Measurements from ENCODE around the gene TUBGCP2.

The TUBGCP2 gene

GRCh38 chr10:133328358-133329343 is 20.0 kb upstream of the TUBGCP2 start:
- H3K4me3 ChIP-seq (ENCODE audit: low read depth, low read length), result no peak overlapping the region
- no peak for DNase-seq (ENCODE audit: low read depth)
- in situ Hi-C loops (cut with HindIII; ENCODE audit: low sequenced_read_pairs), result no loop called here
- TF ChIP-seq CTCF (IDR thresholded peaks at IDR 0.05; ENCODE audit: low read depth, low read length, missing control alignments), result no peak

GRCh38 chr10:133327651-133328357 is 19.1 kb upstream of the TUBGCP2 start:
- TF ChIP-seq CTCF (IDR thresholded peaks at IDR 0.05; ENCODE audit: low read depth, low read length, missing control alignments), result no peak
- no peak for DNase-seq (ENCODE audit: low read depth)
- in situ Hi-C loops (cut with HindIII; ENCODE audit: low sequenced_read_pairs), result no loop called here
- no peak overlapping the region for H3K4me3 ChIP-seq (ENCODE audit: low read depth, low read length)

GRCh38 chr10:133326745-133327650 is 18.3 kb upstream of the TUBGCP2 start:
- DNase-seq (ENCODE audit: low read depth), result no peak

GRCh38 chr10:133326223-133326551 is 17.5 kb upstream of the TUBGCP2 start:
- H3K4me3 ChIP-seq (ENCODE audit: low read depth, low read length), result peak overlapping the region; percentile 27
- in situ Hi-C loops (cut with HindIII; ENCODE audit: low sequenced_read_pairs), result no loop called here
- TF ChIP-seq CTCF (IDR thresholded peaks at IDR 0.05; ENCODE audit: low read depth, low read length, missing control alignments), result no peak
- no peak for DNase-seq (ENCODE audit: low read depth)

More at GRCh38 chr10:133326745-133327650, 18.3 kb upstream of the TUBGCP2 start:
- no peak overlapping the region for H3K4me3 ChIP-seq (ENCODE audit: low read depth, low read length)
- TF ChIP-seq CTCF (IDR thresholded peaks at IDR 0.05; ENCODE audit: low read depth, low read length, missing control alignments), result no peak
- in situ Hi-C loops (cut with HindIII; ENCODE audit: low sequenced_read_pairs), result no loop called here

- H3K4me3 ChIP-seq (ENCODE audit: low read depth, low read length), result peak overlapping the region; percentile 34
Measured at GRCh38 chr10:133325440-133326222, 17.0 kb upstream of the TUBGCP2 start.

More at GRCh38 chr10:133325440-133326222, 17.0 kb upstream of the TUBGCP2 start:
- no peak for TF ChIP-seq CTCF (IDR thresholded peaks at IDR 0.05; ENCODE audit: low read depth, low read length, missing control alignments)
- no peak for DNase-seq (ENCODE audit: low read depth)
- in situ Hi-C loops (cut with HindIII; ENCODE audit: low sequenced_read_pairs), result no loop called here
